Type B pancreatic cell (in vitro differentiated cells): ENCODE data around the gene PSMB7. TPM values are rescaled to one million over a fixed set of nuclear protein-coding genes. Genes with fewer than 3 reads are reported as not detected.

Source experiments
- DNase-seq: peaks from one replicate; pipeline ENCODE4 v3.0.0; 2021; ENCODE audit warnings: mixed read lengths; ENCODE audit not compliant: unreplicated experiment; ENCODE audit errors: extremely low spot score
- H3K27ac Mint-ChIP-seq: 2 replicates; pipeline ENCODE4 v1.8.0; 2021; ENCODE audit warnings: mild to moderate bottlenecking, mixed read lengths
- H3K27me3 Mint-ChIP-seq: 2 replicates; pipeline ENCODE4 v1.8.0; 2021; ENCODE audit warnings: mixed read lengths
- H3K36me3 Mint-ChIP-seq: 2 replicates; pipeline ENCODE4 v1.8.0; 2021; ENCODE audit warnings: mixed read lengths
- H3K4me1 Mint-ChIP-seq: one replicate; pipeline ENCODE4 v1.8.0; 2021; ENCODE audit warnings: mixed read lengths; ENCODE audit not compliant: unreplicated experiment
- H3K4me3 Mint-ChIP-seq: 2 replicates; pipeline ENCODE4 v1.8.0; 2021; ENCODE audit warnings: mild to moderate bottlenecking, mixed read lengths
- H3K9me3 Mint-ChIP-seq: 2 replicates; pipeline ENCODE4 v1.8.0; 2021; ENCODE audit warnings: mixed read lengths
- total RNA-seq: library from RNA; stranded (reverse); gene quantifications from 2 replicates; pipeline ENCODE4 v1.2.1, GENCODE V29; 2021; ENCODE audit warnings: low replicate concordance
- TF ChIP-seq, protein P1 (sequence below): fragments of 200-600 bp; sonication (generic); conservative IDR thresholded peaks from 2 replicates; pipeline ENCODE4 v1.5.0; 2021; ENCODE audit warnings: antibody characterized with exemption, mild to moderate bottlenecking

Gene PSMB7
- total RNA-seq, 1 donor from 2014 or later, result 168 TPM

GRCh38 chr9:124321416-124321815, 93.8 kb downstream of the PSMB7 start:
- no peak overlapping the region for H3K4me3 Mint-ChIP-seq
- no peak for DNase-seq
- H3K4me1 Mint-ChIP-seq, result peaks cover 5% of the 10 kb centered on the region
- peaks cover 4% of the 10 kb centered on the region for H3K36me3 Mint-ChIP-seq
- no peak overlapping the region for H3K27ac Mint-ChIP-seq
- H3K27me3 Mint-ChIP-seq, result no peaks in the 10 kb centered on the region
- no peaks in the 10 kb centered on the region for H3K9me3 Mint-ChIP-seq
- TF ChIP-seq, protein P1, sequence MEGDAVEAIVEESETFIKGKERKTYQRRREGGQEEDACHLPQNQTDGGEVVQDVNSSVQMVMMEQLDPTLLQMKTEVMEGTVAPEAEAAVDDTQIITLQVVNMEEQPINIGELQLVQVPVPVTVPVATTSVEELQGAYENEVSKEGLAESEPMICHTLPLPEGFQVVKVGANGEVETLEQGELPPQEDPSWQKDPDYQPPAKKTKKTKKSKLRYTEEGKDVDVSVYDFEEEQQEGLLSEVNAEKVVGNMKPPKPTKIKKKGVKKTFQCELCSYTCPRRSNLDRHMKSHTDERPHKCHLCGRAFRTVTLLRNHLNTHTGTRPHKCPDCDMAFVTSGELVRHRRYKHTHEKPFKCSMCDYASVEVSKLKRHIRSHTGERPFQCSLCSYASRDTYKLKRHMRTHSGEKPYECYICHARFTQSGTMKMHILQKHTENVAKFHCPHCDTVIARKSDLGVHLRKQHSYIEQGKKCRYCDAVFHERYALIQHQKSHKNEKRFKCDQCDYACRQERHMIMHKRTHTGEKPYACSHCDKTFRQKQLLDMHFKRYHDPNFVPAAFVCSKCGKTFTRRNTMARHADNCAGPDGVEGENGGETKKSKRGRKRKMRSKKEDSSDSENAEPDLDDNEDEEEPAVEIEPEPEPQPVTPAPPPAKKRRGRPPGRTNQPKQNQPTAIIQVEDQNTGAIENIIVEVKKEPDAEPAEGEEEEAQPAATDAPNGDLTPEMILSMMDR, result no peak

- H3K36me3 Mint-ChIP-seq, result peaks cover 4% of the 10 kb centered on the region
- no peaks in the 10 kb centered on the region for H3K9me3 Mint-ChIP-seq
- H3K4me1 Mint-ChIP-seq, result peaks cover 5% of the 10 kb centered on the region
- no peaks in the 10 kb centered on the region for H3K27me3 Mint-ChIP-seq
- TF ChIP-seq, protein P1, result peak; percentile 90
- no peak overlapping the region for H3K27ac Mint-ChIP-seq
- H3K4me3 Mint-ChIP-seq, result no peak overlapping the region
- no peak for DNase-seq
Measured at GRCh38 chr9:124320062-124320973, 94.9 kb downstream of the PSMB7 start.

- no peaks in the 10 kb centered on the region for H3K27me3 Mint-ChIP-seq
- TF ChIP-seq, protein P1, result no peak
- no peak overlapping the region for H3K4me3 Mint-ChIP-seq
- H3K9me3 Mint-ChIP-seq, result no peaks in the 10 kb centered on the region
- no peak for DNase-seq
- H3K36me3 Mint-ChIP-seq, result peaks cover 4% of the 10 kb centered on the region
- H3K27ac Mint-ChIP-seq, result no peak overlapping the region
- H3K4me1 Mint-ChIP-seq, result peaks cover 5% of the 10 kb centered on the region
Measured at GRCh38 chr9:124315882-124316281, 99.4 kb downstream of the PSMB7 start.

DNA sequence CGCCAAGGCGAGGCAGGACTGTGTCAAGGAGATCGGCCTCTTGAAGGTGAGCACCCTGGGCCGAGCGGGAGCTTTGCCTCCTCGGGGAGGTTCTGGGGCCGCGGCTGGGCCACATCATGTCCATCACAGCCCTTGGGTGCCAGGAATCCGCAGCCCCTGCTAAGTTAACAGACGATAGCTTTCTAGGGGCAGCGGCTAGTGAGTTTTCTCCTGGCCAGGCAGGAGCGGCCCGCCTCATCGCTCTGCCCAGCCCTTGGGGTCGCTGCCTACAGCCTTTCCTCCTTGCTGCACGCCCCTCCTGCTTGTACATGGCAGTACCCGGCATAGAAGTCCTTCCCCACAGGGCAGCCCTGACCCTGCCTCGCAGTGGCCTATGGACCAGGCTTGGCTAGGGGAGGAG, 101.3 kb downstream of the PSMB7 start:
- no peak overlapping the region for H3K27ac Mint-ChIP-seq

GRCh38 chr9:124312290-124313265, 102.7 kb downstream of the PSMB7 start:
- no peaks in the 10 kb centered on the region for H3K27me3 Mint-ChIP-seq
- H3K4me3 Mint-ChIP-seq, result no peak overlapping the region
- H3K27ac Mint-ChIP-seq, result no peak overlapping the region
- DNase-seq, result no peak
- H3K36me3 Mint-ChIP-seq, result no peaks in the 10 kb centered on the region
- TF ChIP-seq, protein P1, result no peak
- H3K4me1 Mint-ChIP-seq, result no peaks in the 10 kb centered on the region
- no peaks in the 10 kb centered on the region for H3K9me3 Mint-ChIP-seq

More for the DNA sequence above, 101.3 kb downstream of the PSMB7 start:
- Mint-ChIP-seq H3K9me3 (no peaks in the 10 kb centered on the region), H3K36me3 (no peaks in the 10 kb centered on the region), H3K27me3 (no peaks in the 10 kb centered on the region), H3K4me1 (no peaks in the 10 kb centered on the region), H3K4me3 (no peak overlapping the region)
- TF ChIP-seq, protein P1, result no peak
- DNase-seq, result no peak
